Right lobe of liver (tissue), 6 donors: Measurements from ENCODE around the gene LYPD6B. TPM values are rescaled to one million over a fixed set of nuclear protein-coding genes. Genes with fewer than 3 reads are reported as not detected.

Experiments used
- ATAC-seq, 4 donors: fragments of 200-7000 bp; cut with Tn5 transposase; one replicate each; pipeline ENCODE4 v1.9.1; 2020; ENCODE audit warnings: mild to moderate bottlenecking in 4 of 4, moderate library complexity in 4 of 4
- DNase-seq, 3 donors: peaks; one replicate each; pipeline ENCODE4 v3.0.0-alpha.2; 2020
- H3K27ac ChIP-seq, 3 donors: fragments of 200-600 bp; one replicate each; pipeline ENCODE4 v1.8.0; 2022
- H3K27me3 ChIP-seq, 2 donors: fragments of 200-600 bp; one replicate each; pipeline ENCODE4 v1.8.0; 2022
- H3K36me3 ChIP-seq, 4 donors: fragments of 200-600 bp; sonication (generic) in 1 of 4; one replicate each; pipeline versions ENCODE4 v1.5.1 to v1.8.0; 2017 to 2022; ENCODE audit warnings: control low read depth in 1 of 4
- H3K4me1 ChIP-seq, 4 donors: fragments of 200-600 bp; sonication (generic) in 1 of 4; one replicate each; pipeline versions ENCODE4 v1.5.1 to v1.8.0; 2017 to 2022; ENCODE audit warnings: control low read depth in 1 of 4
- H3K4me3 ChIP-seq, 3 donors: fragments of 200-600 bp; one replicate each; pipeline ENCODE4 v1.8.0; 2022
- H3K9me3 ChIP-seq, 4 donors: fragments of 200-600 bp; sonication (generic) in 1 of 4; one replicate each; pipeline versions ENCODE4 v1.5.1 to v1.8.0; 2017 to 2022; ENCODE audit warnings: control low read depth in 1 of 4
- CTCF ChIP-seq, 4 donors: fragments of 200-600 bp in 3 of 4; fragments of 450-650 bp in 1 of 4; IDR thresholded peaks; one replicate each; pipeline versions ENCODE4 v1.5.1 to v1.8.0; 2016 to 2022; ENCODE audit warnings: antibody characterized with exemption in 4 of 4, mild to moderate bottlenecking in 2 of 4
- POLR2A ChIP-seq: fragments of 450-650 bp; IDR thresholded peaks from one replicate; pipeline ENCODE4 v1.6.1; 2017; ENCODE audit warnings: antibody characterized with exemption, mild to moderate bottlenecking
- WGBS: methylation state at CpG from one replicate; pipeline ENCODE4 v1.1.6; 2018; ENCODE audit warnings: low coverage, low lambda C conversion rate; ENCODE audit not compliant: insufficient coverage; ENCODE audit errors: missing lambda C conversion rate; 5-methylcytosine and 5-hydroxymethylcytosine counted together
- intact Hi-C, 2 donors: fragments of 100-400 bp; cut with DNase I; formaldehyde crosslinking; loops; one replicate each; pipeline versions ENCODE4 v1.11.2 to v1.14.1; 2022
- total RNA-seq, 6 experiments: library from RNA; depleted of rRNA in 2 of 6; stranded (reverse); fragments of >200 nt in 2 of 6; fragmentation: NEBNext Ultra II Directional in 3 of 6; extraction: Animal tissue kit (Norgen Biotek cat#: 25700) in 3 of 6; gene quantifications; one replicate each; pipeline versions ENCODE4 v1.1.0 to v1.2.4, GENCODE V29; 2016 to 2023
- donor health status: DM: no; HTN: yes; CAD: no.
- donor health status: DM: no; HTN: no; CAD: no.
- donor health status: DM: no; HTN: no; CAD: no.
- donor health status: DM: no; HTN: yes; CAD: no.
- donor health status: DM: no; HTN: yes; CAD: no.

LYPD6B gene
- total RNA-seq, 6 experiments from 2014 or later = 0.30 to 0.31 TPM; not detected in 4

- no peak for TF ChIP-seq POLR2A
- no peak for TF ChIP-seq CTCF (IDR thresholded peaks at IDR 0.05)
- WGBS = 83% methylated on average over 14 of the region's 14 CpGs
- Histone ChIP-seq H3K4me1 (no peaks in the 10 kb centered on the region), H3K4me3 (no peak overlapping the region), H3K36me3 (no peaks in the 10 kb centered on the region), H3K27ac (no peak overlapping the region), H3K27me3 (no peaks in the 10 kb centered on the region), H3K9me3 (no peaks in the 10 kb centered on the region)
- intact Hi-C loops = no loop called here
- DNase-seq = no peak
- ATAC-seq = no peak
Measured at GRCh38 chr2:149002378-149002890, 36.1 kb upstream of the LYPD6B start.

GRCh38 chr2:149002891-149003740, 35.4 kb upstream of the LYPD6B start:
- H3K9me3 ChIP-seq = no peaks in the 10 kb centered on the region
- no peak overlapping the region for H3K4me3 ChIP-seq
- H3K27ac ChIP-seq = no peak overlapping the region
- H3K27me3 ChIP-seq = no peaks in the 10 kb centered on the region
- 86% methylated on average over 20 of the region's 31 CpGs for WGBS
- DNase-seq (no peak), ATAC-seq (no peak)
- no peak for TF ChIP-seq CTCF (IDR thresholded peaks at IDR 0.05)
- TF ChIP-seq POLR2A = no peak
- H3K36me3 ChIP-seq = no peaks in the 10 kb centered on the region
- intact Hi-C loops = no loop called here
- H3K4me1 ChIP-seq = no peaks in the 10 kb centered on the region

- 84% methylated on average over 3 of the region's 3 CpGs for WGBS
- Histone ChIP-seq H3K4me1 (no peaks in the 10 kb centered on the region), H3K9me3 (no peaks in the 10 kb centered on the region), H3K27ac (no peak overlapping the region), H3K27me3 (no peaks in the 10 kb centered on the region), H3K36me3 (no peaks in the 10 kb centered on the region), H3K4me3 (no peak overlapping the region)
- TF ChIP-seq POLR2A (no peak), CTCF (IDR thresholded peaks at IDR 0.05) (no peak)
- no peak for ATAC-seq
- no peak for DNase-seq
- intact Hi-C loops = no loop called here
Measured at GRCh38 chr2:149004836-149005235, 33.7 kb upstream of the LYPD6B start.

- Histone ChIP-seq H3K4me1 (no peaks in the 10 kb centered on the region), H3K36me3 (no peaks in the 10 kb centered on the region), H3K9me3 (no peaks in the 10 kb centered on the region), H3K4me3 (no peak overlapping the region), H3K27ac (no peak overlapping the region), H3K27me3 (no peaks in the 10 kb centered on the region)
- 32% methylated on average over 4 of the region's 6 CpGs for WGBS
- no peak for DNase-seq
- intact Hi-C loops = no loop called here
- ATAC-seq = no peak
- no peak for TF ChIP-seq POLR2A
- no peak for TF ChIP-seq CTCF (IDR thresholded peaks at IDR 0.05)
Measured at GRCh38 chr2:149005471-149006077, 32.9 kb upstream of the LYPD6B start.
